HepG2 (cell line): ENCODE results near the gene SLC1A2. TPM values are rescaled to one million over a fixed set of nuclear protein-coding genes. Genes with fewer than 3 reads are reported as not detected.

Experiments used
- LRRFIP1 ChIP-seq: sonication (generic); formaldehyde crosslinking; conservative IDR thresholded peaks from 2 replicates; pipeline ENCODE4 v1.4.0; 2020; ENCODE audit warnings: missing genetic modification reagents
- PHF21A ChIP-seq: sonication (generic); formaldehyde crosslinking; IDR thresholded peaks from 2 replicates; pipeline ENCODE4 v1.5.0; 2020; ENCODE audit warnings: mild to moderate bottlenecking, missing genetic modification reagents
- ZBTB8A ChIP-seq: sonication (generic); formaldehyde crosslinking; IDR thresholded peaks from 2 replicates; pipeline ENCODE4 v1.4.0; 2020; ENCODE audit warnings: mild to moderate bottlenecking, low read depth, missing genetic modification reagents, borderline replicate concordance
- ZKSCAN5 ChIP-seq: sonication (generic); formaldehyde crosslinking; IDR thresholded peaks from 2 replicates; pipeline ENCODE4 v1.5.1; 2020; ENCODE audit warnings: mild to moderate bottlenecking, missing genetic modification reagents
- ZNF460 ChIP-seq: sonication (generic); formaldehyde crosslinking; IDR thresholded peaks from 2 replicates; pipeline ENCODE4 v1.5.1; 2020; ENCODE audit warnings: missing genetic modification reagents, mild to moderate bottlenecking, borderline replicate concordance
- ZNF501 ChIP-seq: sonication (generic); formaldehyde crosslinking; IDR thresholded peaks from 2 replicates; pipeline ENCODE4 v1.5.1; 2020; ENCODE audit warnings: mild to moderate bottlenecking, moderate library complexity, missing genetic modification reagents
- ZZZ3 ChIP-seq: sonication (generic); formaldehyde crosslinking; IDR thresholded peaks from 2 replicates; pipeline ENCODE4 v1.4.0; 2020; ENCODE audit warnings: missing genetic modification reagents, mild to moderate bottlenecking, borderline replicate concordance
- polyA plus RNA-seq, 8 experiments: library from polyadenylated mRNA; depleted of rRNA in 3 of 8; stranded (reverse) in 7 of 8; unstranded in 1 of 8; fragments of >200 nt; fragmentation: Illumina TruSeq in 4 of 8; extraction: Trizol in 4 of 8; gene quantifications; 2 replicates each; pipeline versions ENCODE4 v1.2.1 to v1.2.3, GENCODE V29; 2011 to 2016; ENCODE audit warnings: low read depth in 4 of 8, missing spikeins in 1 of 8, mixed read lengths in 1 of 8; ENCODE audit not compliant: insufficient read depth in 1 of 8
- total RNA-seq, 5 experiments: library from RNA; depleted of rRNA; stranded (reverse); fragments of >200 nt; fragmentation: Illumina TruSeq; extraction: Trizol; gene quantifications; 2 replicates each; pipeline ENCODE4 v1.2.3, GENCODE V29; 2016; ENCODE audit warnings: low read depth in 1 of 5
- TF ChIP-seq, protein P1 (sequence below): sonication (generic); formaldehyde crosslinking; IDR thresholded peaks from 2 replicates; pipeline ENCODE4 v1.4.0; 2020; ENCODE audit warnings: missing genetic modification reagents
- TF ChIP-seq, protein P2 (sequence below): sonication (generic); formaldehyde crosslinking; IDR thresholded peaks from 2 replicates; pipeline ENCODE4 v1.4.0; 2020; ENCODE audit warnings: low read depth, missing genetic modification reagents

SLC1A2 gene
- total and polyA plus RNA-seq, 2 of the 13 experiments (the other 11 are each of a cell fraction or from before 2014, with no cell fraction given): 23.2 to 43.2 TPM

GRCh38 chr11:35372565-35373283 is 46.6 kb downstream of the SLC1A2 start (continued):
- TF ChIP-seq, protein P1, sequence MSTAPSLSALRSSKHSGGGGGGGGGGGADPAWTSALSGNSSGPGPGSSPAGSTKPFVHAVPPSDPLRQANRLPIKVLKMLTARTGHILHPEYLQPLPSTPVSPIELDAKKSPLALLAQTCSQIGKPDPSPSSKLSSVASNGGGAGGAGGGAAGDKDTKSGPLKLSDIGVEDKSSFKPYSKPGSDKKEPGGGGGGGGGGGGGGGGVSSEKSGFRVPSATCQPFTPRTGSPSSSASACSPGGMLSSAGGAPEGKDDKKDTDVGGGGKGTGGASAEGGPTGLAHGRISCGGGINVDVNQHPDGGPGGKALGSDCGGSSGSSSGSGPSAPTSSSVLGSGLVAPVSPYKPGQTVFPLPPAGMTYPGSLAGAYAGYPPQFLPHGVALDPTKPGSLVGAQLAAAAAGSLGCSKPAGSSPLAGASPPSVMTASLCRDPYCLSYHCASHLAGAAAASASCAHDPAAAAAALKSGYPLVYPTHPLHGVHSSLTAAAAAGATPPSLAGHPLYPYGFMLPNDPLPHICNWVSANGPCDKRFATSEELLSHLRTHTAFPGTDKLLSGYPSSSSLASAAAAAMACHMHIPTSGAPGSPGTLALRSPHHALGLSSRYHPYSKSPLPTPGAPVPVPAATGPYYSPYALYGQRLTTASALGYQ (CRISPR knock-in tag): no peak
- TF ChIP-seq ZNF501: no peak
- TF ChIP-seq ZZZ3 (CRISPR knock-in tag): no peak
- TF ChIP-seq, protein P2, sequence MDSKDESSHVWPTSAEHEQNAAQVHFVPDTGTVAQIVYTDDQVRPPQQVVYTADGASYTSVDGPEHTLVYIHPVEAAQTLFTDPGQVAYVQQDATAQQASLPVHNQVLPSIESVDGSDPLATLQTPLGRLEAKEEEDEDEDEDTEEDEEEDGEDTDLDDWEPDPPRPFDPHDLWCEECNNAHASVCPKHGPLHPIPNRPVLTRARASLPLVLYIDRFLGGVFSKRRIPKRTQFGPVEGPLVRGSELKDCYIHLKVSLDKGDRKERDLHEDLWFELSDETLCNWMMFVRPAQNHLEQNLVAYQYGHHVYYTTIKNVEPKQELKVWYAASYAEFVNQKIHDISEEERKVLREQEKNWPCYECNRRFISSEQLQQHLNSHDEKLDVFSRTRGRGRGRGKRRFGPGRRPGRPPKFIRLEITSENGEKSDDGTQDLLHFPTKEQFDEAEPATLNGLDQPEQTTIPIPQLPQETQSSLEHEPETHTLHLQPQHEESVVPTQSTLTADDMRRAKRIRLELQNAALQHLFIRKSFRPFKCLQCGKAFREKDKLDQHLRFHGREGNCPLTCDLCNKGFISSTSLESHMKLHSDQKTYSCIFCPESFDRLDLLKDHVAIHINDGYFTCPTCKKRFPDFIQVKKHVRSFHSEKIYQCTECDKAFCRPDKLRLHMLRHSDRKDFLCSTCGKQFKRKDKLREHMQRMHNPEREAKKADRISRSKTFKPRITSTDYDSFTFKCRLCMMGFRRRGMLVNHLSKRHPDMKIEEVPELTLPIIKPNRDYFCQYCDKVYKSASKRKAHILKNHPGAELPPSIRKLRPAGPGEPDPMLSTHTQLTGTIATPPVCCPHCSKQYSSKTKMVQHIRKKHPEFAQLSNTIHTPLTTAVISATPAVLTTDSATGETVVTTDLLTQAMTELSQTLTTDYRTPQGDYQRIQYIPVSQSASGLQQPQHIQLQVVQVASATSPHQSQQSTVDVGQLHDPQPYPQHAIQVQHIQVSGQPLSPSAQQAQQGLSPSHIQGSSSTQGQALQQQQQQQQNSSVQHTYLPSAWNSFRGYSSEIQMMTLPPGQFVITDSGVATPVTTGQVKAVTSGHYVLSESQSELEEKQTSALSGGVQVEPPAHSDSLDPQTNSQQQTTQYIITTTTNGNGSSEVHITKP (CRISPR knock-in tag): no peak
- TF ChIP-seq LRRFIP1 (CRISPR knock-in tag): no peak
- TF ChIP-seq ZNF460 (CRISPR knock-in tag): no peak
- no peak for TF ChIP-seq PHF21A (CRISPR knock-in tag)
- TF ChIP-seq ZKSCAN5 (CRISPR knock-in tag): no peak
- no peak for TF ChIP-seq ZBTB8A (CRISPR knock-in tag)
